IMR-90 (cell line): Measurements from ENCODE around the gene CWF19L2. TPM values are rescaled to one million over a fixed set of nuclear protein-coding genes. Genes with fewer than 3 reads are reported as not detected.

Source experiments
- ATAC-seq: fragments of 200-7000 bp; cut with Tn5 transposase; 2 replicates; pipeline ENCODE4 v1.9.1; 2020; ENCODE audit warnings: low read depth, mild to moderate bottlenecking, moderate library complexity
- BruUV-seq: library from RNA; stranded (reverse); fragments of 400-500 nt; replicated peaks from 2 replicates; lab custom pipeline; 2021; lab: Mats Ljungman, UMichigan
- CTCF ChIA-PET: fragments of 300-600 bp; formaldehyde crosslinking; extraction: SDS; loops from one replicate; lab custom pipeline; 2021; ENCODE audit warnings: antibody characterized with exemption; lab: Yijun Ruan, JAX
- POLR2A ChIA-PET: fragments of 300-600 bp; sonication (Branson Sonifier 250); formaldehyde crosslinking; loops from one replicate; lab custom pipeline; 2022; ENCODE audit warnings: antibody characterized with exemption; ENCODE audit not compliant: unreplicated experiment; lab: Charles Lee
- DNase-seq: peaks from one replicate; pipeline ENCODE4 v3.0.0; 2013
- H2AFZ ChIP-seq: replicated peaks from 2 replicates; pipeline ENCODE3; 2013; ENCODE audit warnings: low read length, mild to moderate bottlenecking; ENCODE audit not compliant: poor library complexity
- H2AK5ac ChIP-seq: 2 replicates; pipeline ENCODE4 v1.6.1; 2013; ENCODE audit warnings: low read depth, low read length, inconsistent platforms
- H2AK9ac ChIP-seq: replicated peaks from 2 replicates; pipeline ENCODE3; 2013; ENCODE audit warnings: mild to moderate bottlenecking, low read depth, low read length, moderate library complexity; ENCODE audit not compliant: poor library complexity
- H2BK120ac ChIP-seq: 2 replicates; pipeline ENCODE4 v1.6.1; 2013; ENCODE audit warnings: low read depth, low read length, inconsistent platforms
- H2BK15ac ChIP-seq: 3 replicates; pipeline ENCODE4 v1.6.1; 2013; ENCODE audit warnings: low read depth, low read length, inconsistent platforms
- H2BK20ac ChIP-seq: 2 replicates; pipeline ENCODE4 v1.6.1; 2013; ENCODE audit warnings: low read depth, mild to moderate bottlenecking, inconsistent platforms, low read length, moderate library complexity
- H2BK5ac ChIP-seq: 2 replicates; pipeline ENCODE4 v1.6.1; 2013; ENCODE audit warnings: mild to moderate bottlenecking, low read depth, low read length, inconsistent platforms; ENCODE audit not compliant: poor library complexity, severe bottlenecking
- H3K14ac ChIP-seq: replicated peaks from 2 replicates; pipeline ENCODE4 v1.6.1; 2013; ENCODE audit warnings: low read depth, low read length, inconsistent platforms
- H3K18ac ChIP-seq: 2 replicates; pipeline ENCODE4 v1.6.1; 2013; ENCODE audit warnings: low read depth, low read length, control low read depth
- H3K23ac ChIP-seq: 2 replicates; pipeline ENCODE4 v1.6.1; 2013; ENCODE audit warnings: low read depth, low read length, inconsistent platforms
- H3K27ac ChIP-seq: 2 replicates; pipeline ENCODE4 v1.5.1; 2013; ENCODE audit warnings: mild to moderate bottlenecking, control low read depth, low read length; ENCODE audit not compliant: insufficient read depth
- H3K27me3 ChIP-seq: 2 replicates; pipeline ENCODE4 v1.6.1; 2013; ENCODE audit warnings: low read length; ENCODE audit not compliant: control insufficient read depth, insufficient read depth
- H3K36me3 ChIP-seq: 2 replicates; pipeline ENCODE4 v1.6.1; 2013; ENCODE audit warnings: low read length, mixed read lengths; ENCODE audit not compliant: control insufficient read depth, insufficient read depth
- H3K4ac ChIP-seq: 2 replicates; pipeline ENCODE4 v1.6.1; 2013; ENCODE audit warnings: low read depth, low read length, inconsistent platforms
- H3K4me1 ChIP-seq: 2 replicates; pipeline ENCODE4 v1.6.1; 2013; ENCODE audit warnings: low read length, mixed read lengths; ENCODE audit not compliant: control insufficient read depth, insufficient read depth
- H3K4me2 ChIP-seq: 2 replicates; pipeline ENCODE4 v1.6.1; 2013; ENCODE audit warnings: low read depth, mild to moderate bottlenecking, control low read depth, low read length, moderate library complexity
- H3K4me3 ChIP-seq: 2 replicates; pipeline ENCODE4 v1.5.1; 2013; ENCODE audit warnings: low read depth, mild to moderate bottlenecking, control low read depth, low read length, moderate library complexity; ENCODE audit not compliant: insufficient read depth
- H3K56ac ChIP-seq: 2 replicates; pipeline ENCODE4 v1.6.1; 2013; ENCODE audit warnings: low read length, inconsistent platforms; ENCODE audit not compliant: insufficient read depth; ENCODE audit errors: extremely low read depth
- H3K79me1 ChIP-seq, 2 experiments: 2 replicates each; pipeline ENCODE4 v1.6.1; 2013; ENCODE audit warnings: low read length in 2 of 2, inconsistent platforms in 1 of 2, low read depth in 1 of 2
- H3K9ac ChIP-seq: 2 replicates; pipeline ENCODE4 v1.6.1; 2013; ENCODE audit warnings: low read depth, low read length, control low read depth
- H3K9me1 ChIP-seq: 2 replicates; pipeline ENCODE4 v1.6.1; 2013; ENCODE audit warnings: low read length, inconsistent platforms; ENCODE audit not compliant: insufficient read depth
- H3K9me3 ChIP-seq: 2 replicates; pipeline ENCODE4 v1.6.1; 2013; ENCODE audit warnings: low read length; ENCODE audit not compliant: control insufficient read depth, insufficient read depth
- H4K20me1 ChIP-seq: 2 replicates; pipeline ENCODE4 v1.6.1; 2013; ENCODE audit warnings: low read length, inconsistent platforms; ENCODE audit not compliant: insufficient read depth
- H4K5ac ChIP-seq: 2 replicates; pipeline ENCODE4 v1.6.1; 2013; ENCODE audit warnings: mild to moderate bottlenecking, low read depth, low read length, control low read depth
- H4K8ac ChIP-seq, 2 experiments: 2 replicates each; pipeline ENCODE4 v1.6.1; 2013; ENCODE audit warnings: low read depth in 2 of 2, low read length in 2 of 2, control low read depth in 1 of 2, inconsistent platforms in 1 of 2
- H4K91ac ChIP-seq: 2 replicates; pipeline ENCODE4 v1.6.1; 2013; ENCODE audit warnings: low read depth, low read length, inconsistent platforms; ENCODE audit not compliant: insufficient read depth
- BHLHE40 ChIP-seq: fragments of 150-350 bp; IDR thresholded peaks from 2 replicates; pipeline ENCODE4 v1.6.1; 2016; ENCODE audit warnings: mild to moderate bottlenecking, low read depth, low read length
- CEBPB ChIP-seq: IDR thresholded peaks from 2 replicates; pipeline ENCODE4 v1.6.1; 2012; ENCODE audit warnings: low read depth, low read length, improper control_type of control experiment
- FOS ChIP-seq: fragments of 150-350 bp; IDR thresholded peaks from 2 replicates; pipeline ENCODE4 v1.6.1; 2016; ENCODE audit warnings: low read depth, low read length
- MAZ ChIP-seq: IDR thresholded peaks from 2 replicates; pipeline ENCODE4 v1.6.1; 2012; ENCODE audit warnings: low read depth, mild to moderate bottlenecking, low read length, improper control_type of control experiment, moderate library complexity, borderline replicate concordance
- NFE2L2 ChIP-seq: fragments of 150-350 bp; IDR thresholded peaks from 2 replicates; pipeline ENCODE4 v1.6.1; 2016; ENCODE audit warnings: low read depth, mild to moderate bottlenecking, low read length
- POLR2A ChIP-seq: IDR thresholded peaks from 2 replicates; pipeline ENCODE4 v1.6.1; 2012; ENCODE audit warnings: mild to moderate bottlenecking, low read depth, low read length
- RAD21 ChIP-seq: IDR thresholded peaks from 2 replicates; pipeline ENCODE4 v1.6.1; 2012; ENCODE audit warnings: low read length, improper control_type of control experiment
- RCOR1 ChIP-seq: IDR thresholded peaks from 2 replicates; pipeline ENCODE4 v1.6.1; 2012; ENCODE audit warnings: mild to moderate bottlenecking, low read length, improper control_type of control experiment; ENCODE audit not compliant: insufficient replicate concordance
- RFX5 ChIP-seq: IDR thresholded peaks from 2 replicates; pipeline ENCODE4 v1.8.0; 2012; ENCODE audit warnings: low read depth, mild to moderate bottlenecking, low read length, moderate library complexity
- SMC3 ChIP-seq: fragments of 150-350 bp; IDR thresholded peaks from 2 replicates; pipeline ENCODE4 v1.6.1; 2016; ENCODE audit warnings: low read depth, mild to moderate bottlenecking, antibody characterized with exemption, low read length, moderate library complexity
- USF2 ChIP-seq: fragments of 150-350 bp; IDR thresholded peaks from 2 replicates; pipeline ENCODE4 v1.6.1; 2017; ENCODE audit warnings: mild to moderate bottlenecking, antibody characterized with exemption, low read length, low read depth
- WGBS, 2 experiments: methylation state at CpG; one replicate each; pipeline versions ENCODE4 v1.1.5 to v1.1.7; 2013; ENCODE audit warnings: missing lambda C conversion rate in 2 of 2; ENCODE audit not compliant: insufficient read length in 1 of 2; ENCODE audit errors: extremely low coverage in 2 of 2; 5-methylcytosine and 5-hydroxymethylcytosine counted together
- dilution Hi-C: fragments of 300-500 bp; cut with HindIII; formaldehyde crosslinking; loops from one replicate; pipeline ENCODE4 v1.14.3; 2018; ENCODE audit warnings: low sequenced_read_pairs; ENCODE audit not compliant: unreplicated experiment
- in situ Hi-C: fragments of 300-500 bp; cut with MboI; formaldehyde crosslinking; loops from 3 replicates; pipeline ENCODE4 v1.14.3; 2019; ENCODE audit warnings: low sequenced_read_pairs, inconsistent platforms, mixed read lengths
- intact Hi-C: fragments of 100-400 bp; cut with micrococcal nuclease; formaldehyde crosslinking; loops from 2 replicates; pipeline ENCODE4 v1.10.0; 2022
- polyA plus RNA-seq, 3 experiments: library from polyadenylated mRNA; depleted of rRNA; stranded (reverse); fragments of >200 nt; gene quantifications; 2 replicates each; pipeline ENCODE4 v1.2.3, GENCODE V29; 2012; ENCODE audit warnings: low replicate concordance in 1 of 3
- total RNA-seq: library from RNA; depleted of rRNA; stranded (reverse); fragments of >200 nt; gene quantifications from 2 replicates; pipeline ENCODE4 v1.2.3, GENCODE V29; 2012

The CWF19L2 gene
- total and polyA plus RNA-seq, 2 of the 4 experiments (the other 2 are of a cell fraction), result 1.7 to 3.8 TPM

- intact Hi-C loops (no loop called here), in situ Hi-C loops (no loop called here), dilution Hi-C loops (no loop called here)
- Histone ChIP-seq H2AFZ (no peak overlapping the region), H4K20me1 (no peaks in the 10 kb centered on the region), H3K4me1 (no peaks in the 10 kb centered on the region), H3K9me1 (no peaks in the 10 kb centered on the region), H3K23ac (no peak overlapping the region), H3K4ac (no peak overlapping the region), H2BK20ac (no peak overlapping the region), H2BK5ac (no peak overlapping the region), H3K56ac (no peak overlapping the region), H2BK15ac (no peak overlapping the region), H3K4me2 (no peak overlapping the region), H3K79me1 (no peaks in the 10 kb centered on the region), H3K14ac (no peak overlapping the region), H4K91ac (no peak overlapping the region), H2BK120ac (no peak overlapping the region), H3K18ac (no peak overlapping the region), H4K8ac (no peak overlapping the region), H3K4me3 (no peak overlapping the region), H3K27ac (no peak overlapping the region), H2AK5ac (no peak overlapping the region), H3K9me3 (no peaks in the 10 kb centered on the region), H4K5ac (no peak overlapping the region), H2AK9ac (no peak overlapping the region), H3K36me3 (no peaks in the 10 kb centered on the region), H3K27me3 (peaks cover 13% of the 10 kb centered on the region), H3K9ac (no peak overlapping the region)
- BruUV-seq, result no TSS peak
- no peak for TF ChIP-seq MAZ
- TF ChIP-seq BHLHE40, result no peak
- no peak for TF ChIP-seq FOS
- no peak for TF ChIP-seq POLR2A
- TF ChIP-seq RFX5, result no peak
- TF ChIP-seq RAD21, result no peak
- no peak for TF ChIP-seq NFE2L2
- no peak for TF ChIP-seq SMC3
- TF ChIP-seq USF2, result no peak
- no peak for TF ChIP-seq RCOR1
- TF ChIP-seq CEBPB, result no peak
- POLR2A ChIA-PET, result no interaction called here
- CTCF ChIA-PET, result no interaction called here
- no peak for DNase-seq
- ATAC-seq, result no peak
- WGBS, 2 experiments, result no CpG with 5 or more reads among the region's 1 CpG
Measured at GRCh38 chr11:107472966-107473365, 15.3 kb upstream of the CWF19L2 start.
